NCI-H526 (cell line): Measurements from ENCODE around the gene TKFC.

Experiments
- DNase-seq, 2 experiments: peaks; one replicate each; lab custom pipeline; 2025; lab: John Stamatoyannopoulos, UW

Gene TKFC

GRCh38 chr11:61345170-61345610, 12.2 kb downstream of the TKFC start:
- no peak for DNase-seq

- DNase-seq = no peak
Measured at GRCh38 chr11:61345954-61346843, 13.2 kb downstream of the TKFC start.

- no peak for DNase-seq
Measured at GRCh38 chr11:61347916-61348461, 15.0 kb downstream of the TKFC start.

GRCh38 chr11:61349189-61349751, 16.2 kb downstream of the TKFC start:
- DNase-seq = no peak

GRCh38 chr11:61349916-61350315, 16.9 kb downstream of the TKFC start:
- DNase-seq = no peak

- no peak for DNase-seq
Measured at GRCh38 chr11:61350336-61350735, 17.3 kb downstream of the TKFC start.

GRCh38 chr11:61350803-61351202, 17.8 kb downstream of the TKFC start:
- no peak for DNase-seq

GRCh38 chr11:61352038-61352437, 19.0 kb downstream of the TKFC start:
- no peak for DNase-seq

GRCh38 chr11:61353131-61354067, 20.4 kb downstream of the TKFC start:
- no peak for DNase-seq

- no peak for DNase-seq
Measured at GRCh38 chr11:61354208-61354607, 21.2 kb downstream of the TKFC start.

- DNase-seq = no peak
Measured at GRCh38 chr11:61356706-61357105, 23.7 kb downstream of the TKFC start.

GRCh38 chr11:61357233-61357893, 24.3 kb downstream of the TKFC start:
- DNase-seq = no peak

- no peak for DNase-seq
Measured at GRCh38 chr11:61357894-61358239, 24.8 kb downstream of the TKFC start.

GRCh38 chr11:61358566-61358965, 25.5 kb downstream of the TKFC start:
- no peak for DNase-seq

GRCh38 chr11:61359516-61359915, 26.5 kb downstream of the TKFC start:
- no peak for DNase-seq

GRCh38 chr11:61361237-61361740, 28.3 kb downstream of the TKFC start:
- peak in 1 of 2 experiments; percentile 57 for DNase-seq

GRCh38 chr11:61361741-61362541, 28.9 kb downstream of the TKFC start, which contains the start of the genes CYB561A3 and TMEM138:
Gene CYB561A3 (minus strand): TSS chr11:61361882. CDS start chr11:61356713, 5,169 bp downstream.
Gene TMEM138 (plus strand): TSS chr11:61362374. CDS start chr11:61364391, 2,017 bp downstream.
- peak; percentile 98 for DNase-seq

- DNase-seq = peak; percentile 65 to 67
Measured at GRCh38 chr11:61362542-61362875, 29.5 kb downstream of the TKFC start.

- no peak for DNase-seq
Measured at GRCh38 chr11:61364012-61364675, 31.1 kb downstream of the TKFC start.

GRCh38 chr11:61367406-61367805, 34.4 kb downstream of the TKFC start:
- DNase-seq = no peak
